HEK293T (cell line): ENCODE measurements around the gene MRPL2.

Source experiments
- SP1 ChIP-seq: fragments of 450-650 bp; IDR thresholded peaks from 2 replicates; pipeline ENCODE4 v1.6.1; 2017
- TF ChIP-seq, protein P1 (sequence below): fragments of 450-650 bp; IDR thresholded peaks from 2 replicates; pipeline ENCODE4 v1.6.1; 2016

DNA sequence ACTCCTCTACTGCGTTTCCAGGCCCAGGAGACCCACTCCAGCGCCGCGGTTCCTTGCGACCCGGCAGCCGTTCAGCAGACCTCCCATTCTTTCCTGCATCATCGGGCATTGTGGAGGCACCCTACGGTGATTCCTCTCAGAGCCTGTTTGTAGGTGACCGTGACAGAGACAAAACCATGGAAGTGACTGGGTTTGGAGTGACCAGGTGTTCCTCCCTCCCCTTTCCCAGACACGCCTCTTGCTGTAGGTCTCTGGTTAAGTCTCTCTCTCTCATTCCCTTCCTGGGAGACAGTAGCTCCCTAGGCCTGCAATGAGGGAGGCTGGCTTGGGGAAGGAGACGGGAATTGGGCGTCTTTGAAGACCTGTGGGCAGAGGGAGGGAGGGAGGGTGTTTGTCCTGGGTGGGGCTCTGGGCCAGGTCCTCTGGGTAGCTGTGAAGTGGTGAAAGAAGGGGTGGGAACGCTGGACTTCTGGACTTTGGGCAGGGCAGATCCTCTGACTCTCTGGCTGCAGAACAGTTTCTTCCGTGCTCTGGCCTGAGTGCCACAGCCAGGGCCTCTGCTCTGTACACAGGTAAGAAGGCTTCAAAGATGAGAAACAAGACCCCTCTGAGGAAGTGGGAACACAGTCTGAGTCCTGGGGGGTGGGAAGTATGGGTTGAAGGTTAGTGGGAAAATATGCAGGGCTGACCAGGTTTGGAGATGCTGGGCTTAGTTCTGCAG, 960 bp upstream of the MRPL2 start:
- TF ChIP-seq SP1 = no peak
- TF ChIP-seq, protein P1, sequence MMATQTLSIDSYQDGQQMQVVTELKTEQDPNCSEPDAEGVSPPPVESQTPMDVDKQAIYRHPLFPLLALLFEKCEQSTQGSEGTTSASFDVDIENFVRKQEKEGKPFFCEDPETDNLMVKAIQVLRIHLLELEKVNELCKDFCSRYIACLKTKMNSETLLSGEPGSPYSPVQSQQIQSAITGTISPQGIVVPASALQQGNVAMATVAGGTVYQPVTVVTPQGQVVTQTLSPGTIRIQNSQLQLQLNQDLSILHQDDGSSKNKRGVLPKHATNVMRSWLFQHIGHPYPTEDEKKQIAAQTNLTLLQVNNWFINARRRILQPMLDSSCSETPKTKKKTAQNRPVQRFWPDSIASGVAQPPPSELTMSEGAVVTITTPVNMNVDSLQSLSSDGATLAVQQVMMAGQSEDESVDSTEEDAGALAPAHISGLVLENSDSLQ = no peak
